Measurements from ENCODE around the gene TRAF3IP3. TPM values are rescaled to one million over a fixed set of nuclear protein-coding genes. Genes with fewer than 3 reads are reported as not detected.

Gene TRAF3IP3
- total RNA-seq, 2 donors from 2014 or later, result 2.8 to 3.1 TPM

GRCh38 chr1:209813902-209814301 is 58.0 kb downstream of the TRAF3IP3 start:
- DNase-seq (ENCODE audit: low spot score), result no peak
- intact Hi-C loops (cut with DNase I), result no loop called here

- no peak for DNase-seq (ENCODE audit: low spot score)
- intact Hi-C loops (cut with DNase I), result no loop called here
These were observed 59.6 kb downstream of the TRAF3IP3 start for GRCh38 chr1:209815490-209815889.

- intact Hi-C loops (cut with DNase I), result no loop called here
These were observed 60.1 kb downstream of the TRAF3IP3 start for GRCh38 chr1:209815931-209816341.

GRCh38 chr1:209816923-209817322 is 61.1 kb downstream of the TRAF3IP3 start:
- DNase-seq (ENCODE audit: low spot score), result no peak
- intact Hi-C loops (cut with DNase I), result no loop called here

More at GRCh38 chr1:209815931-209816341, 60.1 kb downstream of the TRAF3IP3 start:
- DNase-seq (ENCODE audit: low spot score), result no peak

- intact Hi-C loops (cut with DNase I), result no loop called here
- DNase-seq (ENCODE audit: low spot score), result no peak
These were observed 61.8 kb downstream of the TRAF3IP3 start for GRCh38 chr1:209817691-209818090.

GRCh38 chr1:209819058-209819457 is 63.2 kb downstream of the TRAF3IP3 start:
- intact Hi-C loops (cut with DNase I), result no loop called here
- no peak for DNase-seq (ENCODE audit: low spot score)

GRCh38 chr1:209820986-209821385 is 65.1 kb downstream of the TRAF3IP3 start:
- intact Hi-C loops (cut with DNase I), result loop anchor here in 1 of 2 donors (10.0 kb wide), 1 partner anchor 956 kb away; no protein-coding TSS in a partner anchor

GRCh38 chr1:209822706-209823105 is 66.9 kb downstream of the TRAF3IP3 start:
- DNase-seq (ENCODE audit: low spot score), result no peak
- intact Hi-C loops (cut with DNase I), result loop anchor here in 1 of 2 donors (10.0 kb wide), 1 partner anchor 958 kb away; no protein-coding TSS in a partner anchor

More at GRCh38 chr1:209820986-209821385, 65.1 kb downstream of the TRAF3IP3 start:
- no peak for DNase-seq (ENCODE audit: low spot score)

- intact Hi-C loops (cut with DNase I), result loop anchor here in 1 of 2 donors (10.0 kb wide), 1 partner anchor 959 kb away; no protein-coding TSS in a partner anchor
- DNase-seq (ENCODE audit: low spot score), result no peak
These were observed 67.5 kb downstream of the TRAF3IP3 start for GRCh38 chr1:209823143-209824041.

- intact Hi-C loops (cut with DNase I), result loop anchor here in 1 of 2 donors (10.0 kb wide), 1 partner anchor 961 kb away; no protein-coding TSS in a partner anchor
- no peak for DNase-seq (ENCODE audit: low spot score)
These were observed 70.0 kb downstream of the TRAF3IP3 start for GRCh38 chr1:209825591-209826434.

GRCh38 chr1:209827384-209828262 is 71.8 kb downstream of the TRAF3IP3 start, which contains the start of gene UTP25:
TSS of gene UTP25 (plus strand) at chr1:209827972. CDS start at chr1:209828064, 92 bp downstream.
- peak; percentile 98 for DNase-seq (ENCODE audit: low spot score)
- intact Hi-C loops (cut with DNase I), result loop anchor here in 1 of 2 donors (10.0 kb wide), 1 partner anchor 963 kb away; no protein-coding TSS in a partner anchor

GRCh38 chr1:209829716-209830115 is 73.9 kb downstream of the TRAF3IP3 start:
- DNase-seq (ENCODE audit: low spot score), result no peak

GRCh38 chr1:209830722-209831121 is 74.9 kb downstream of the TRAF3IP3 start:
- DNase-seq (ENCODE audit: low spot score), result no peak
- intact Hi-C loops (cut with DNase I), result no loop called here

More at GRCh38 chr1:209829716-209830115, 73.9 kb downstream of the TRAF3IP3 start:
- intact Hi-C loops (cut with DNase I), result loop anchor here in 1 of 2 donors (10.0 kb wide), 1 partner anchor 965 kb away; no protein-coding TSS in a partner anchor

GRCh38 chr1:209831615-209832014 is 75.8 kb downstream of the TRAF3IP3 start:
- no peak for DNase-seq (ENCODE audit: low spot score)
- intact Hi-C loops (cut with DNase I), result no loop called here

Measured in posterior vena cava (tissue), 2 donors.